Gastrocnemius medialis (tissue), 4 donors: ENCODE measurements around the gene LSG1.

Experiments used
- POLR2A ChIP-seq, 2 donors: fragments of 450-650 bp; IDR thresholded peaks; one replicate each; pipeline ENCODE4 v1.6.1; 2017; ENCODE audit warnings: antibody characterized with exemption in 2 of 2, mild to moderate bottlenecking in 2 of 2, moderate library complexity in 2 of 2
- TF ChIP-seq, protein P1 (sequence below), 5 experiments: fragments of 450-650 bp in 3 of 5; fragments of 200-600 bp in 2 of 5; sonication (generic) in 2 of 5; IDR thresholded peaks in 4 of 5; conservative IDR thresholded peaks in 1 of 5; 1 replicate in 4 of 5; 2 replicates in 1 of 5; pipeline ENCODE4 v1.5.1; 2016 to 2019; ENCODE audit warnings: antibody characterized with exemption in 5 of 5, mild to moderate bottlenecking in 3 of 5, moderate library complexity in 3 of 5

- TF ChIP-seq POLR2A (IDR thresholded peaks at IDR 0.05) = no peak
- TF ChIP-seq, protein P1, sequence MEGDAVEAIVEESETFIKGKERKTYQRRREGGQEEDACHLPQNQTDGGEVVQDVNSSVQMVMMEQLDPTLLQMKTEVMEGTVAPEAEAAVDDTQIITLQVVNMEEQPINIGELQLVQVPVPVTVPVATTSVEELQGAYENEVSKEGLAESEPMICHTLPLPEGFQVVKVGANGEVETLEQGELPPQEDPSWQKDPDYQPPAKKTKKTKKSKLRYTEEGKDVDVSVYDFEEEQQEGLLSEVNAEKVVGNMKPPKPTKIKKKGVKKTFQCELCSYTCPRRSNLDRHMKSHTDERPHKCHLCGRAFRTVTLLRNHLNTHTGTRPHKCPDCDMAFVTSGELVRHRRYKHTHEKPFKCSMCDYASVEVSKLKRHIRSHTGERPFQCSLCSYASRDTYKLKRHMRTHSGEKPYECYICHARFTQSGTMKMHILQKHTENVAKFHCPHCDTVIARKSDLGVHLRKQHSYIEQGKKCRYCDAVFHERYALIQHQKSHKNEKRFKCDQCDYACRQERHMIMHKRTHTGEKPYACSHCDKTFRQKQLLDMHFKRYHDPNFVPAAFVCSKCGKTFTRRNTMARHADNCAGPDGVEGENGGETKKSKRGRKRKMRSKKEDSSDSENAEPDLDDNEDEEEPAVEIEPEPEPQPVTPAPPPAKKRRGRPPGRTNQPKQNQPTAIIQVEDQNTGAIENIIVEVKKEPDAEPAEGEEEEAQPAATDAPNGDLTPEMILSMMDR (IDR thresholded peaks at IDR 0.05 in 4 of 5, conservative IDR thresholded peaks at IDR 0.05 in 1 of 5) = no peak
Measured at GRCh38 chr3:194596906-194597305, 75.1 kb downstream of the LSG1 start.
